HG03066 (cell line): ENCODE results near the gene PMEL.

Experiments
- ATAC-seq: cut with Tn5 transposase; IDR thresholded peaks from one replicate; pipeline ENCODE4 v1.9.1; 2021; ENCODE audit warnings: low read depth; ENCODE audit not compliant: unreplicated experiment

PMEL gene

DNA sequence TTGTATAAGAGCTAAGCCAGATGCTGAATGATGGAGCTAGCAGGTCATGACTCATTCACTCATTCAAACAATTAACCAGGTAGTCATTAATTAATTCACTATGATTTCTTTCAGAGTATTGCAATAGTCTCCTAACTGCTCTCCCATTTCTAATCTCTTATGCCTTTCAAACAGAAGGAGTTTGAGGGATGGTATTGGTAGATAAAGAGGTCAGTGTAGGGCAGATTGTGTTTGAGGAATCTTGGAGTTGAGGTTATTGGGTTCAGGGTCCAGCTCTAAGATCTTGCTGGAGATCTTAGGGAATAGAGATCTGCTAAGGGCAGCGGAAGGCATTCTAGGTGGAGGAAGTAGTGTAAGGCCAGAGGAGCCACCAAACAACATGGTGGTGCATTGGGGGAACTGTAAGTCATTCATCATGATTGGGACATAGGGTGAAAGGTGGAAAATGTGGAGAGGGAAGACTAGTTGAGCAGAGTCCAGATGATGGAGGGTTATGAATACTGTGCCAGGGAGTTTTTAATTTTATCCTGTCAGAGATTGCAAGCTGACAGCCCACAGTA is 23.2 kb downstream of the PMEL start:
- ATAC-seq, result no peak

GRCh38 chr12:55942055-55942454 is 23.8 kb downstream of the PMEL start:
- no peak for ATAC-seq

- ATAC-seq, result peak; percentile 98
Measured at GRCh38 chr12:55940065-55940732, 25.6 kb downstream of the PMEL start.

DNA sequence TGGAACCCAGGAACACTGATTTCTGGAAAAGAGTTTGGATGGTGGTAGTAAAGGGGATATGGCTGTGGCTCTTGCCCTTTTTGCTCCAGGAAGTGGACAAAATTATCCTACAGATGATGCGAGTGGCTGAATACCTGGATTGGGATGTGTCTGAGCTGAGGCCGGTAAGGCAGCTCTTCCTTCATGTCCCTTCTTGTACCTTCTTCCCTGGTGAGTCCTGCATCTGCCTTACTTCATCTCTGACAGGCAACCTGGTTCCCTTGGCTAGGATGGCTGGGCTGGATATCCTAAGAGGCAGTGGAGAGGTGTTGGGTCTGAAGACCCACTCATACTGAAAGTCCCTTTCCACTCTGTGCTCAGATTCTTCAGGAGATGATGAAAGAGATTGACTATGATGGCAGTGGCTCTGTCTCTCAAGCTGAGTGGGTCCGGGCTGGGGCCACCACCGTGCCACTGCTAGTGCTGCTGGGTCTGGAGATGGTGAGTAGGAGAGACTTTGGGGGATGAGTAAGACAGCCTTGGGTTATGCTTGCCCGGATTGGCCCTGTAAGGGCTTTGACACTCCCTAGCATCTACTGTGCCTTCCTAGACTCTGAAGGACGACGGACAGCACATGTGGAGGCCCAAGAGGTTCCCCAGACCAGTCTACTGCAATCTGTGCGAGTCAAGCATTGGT is 26.9 kb downstream of the PMEL start:
- no peak for ATAC-seq

- no peak for ATAC-seq
Measured at GRCh38 chr12:55937981-55938380, 27.9 kb downstream of the PMEL start.

DNA sequence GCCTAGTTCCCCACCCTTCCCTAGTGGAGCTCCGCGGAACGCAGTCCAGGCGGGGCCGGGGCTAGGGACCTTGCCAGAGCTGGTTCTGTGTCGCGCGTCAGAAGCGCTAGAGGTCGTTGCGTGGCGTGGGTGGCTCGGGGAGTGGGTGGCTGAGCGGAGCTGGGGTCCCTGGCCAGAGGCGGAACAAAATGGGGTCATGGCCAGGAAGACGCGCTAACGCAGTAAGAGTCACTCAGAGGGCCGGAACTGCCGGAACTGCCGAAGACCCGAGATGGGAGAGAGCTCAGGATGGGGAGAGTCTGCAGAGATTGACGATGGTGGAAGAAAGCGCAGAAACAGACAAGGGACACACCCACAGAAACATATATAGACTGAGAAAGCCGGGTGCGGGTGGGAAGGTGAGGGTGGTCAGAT is 30.1 kb downstream of the PMEL start:
- no peak for ATAC-seq

GRCh38 chr12:55934773-55935172 is 31.1 kb downstream of the PMEL start:
- no peak for ATAC-seq

- ATAC-seq, result no peak
Measured at GRCh38 chr12:55933799-55934742, 31.8 kb downstream of the PMEL start.

DNA sequence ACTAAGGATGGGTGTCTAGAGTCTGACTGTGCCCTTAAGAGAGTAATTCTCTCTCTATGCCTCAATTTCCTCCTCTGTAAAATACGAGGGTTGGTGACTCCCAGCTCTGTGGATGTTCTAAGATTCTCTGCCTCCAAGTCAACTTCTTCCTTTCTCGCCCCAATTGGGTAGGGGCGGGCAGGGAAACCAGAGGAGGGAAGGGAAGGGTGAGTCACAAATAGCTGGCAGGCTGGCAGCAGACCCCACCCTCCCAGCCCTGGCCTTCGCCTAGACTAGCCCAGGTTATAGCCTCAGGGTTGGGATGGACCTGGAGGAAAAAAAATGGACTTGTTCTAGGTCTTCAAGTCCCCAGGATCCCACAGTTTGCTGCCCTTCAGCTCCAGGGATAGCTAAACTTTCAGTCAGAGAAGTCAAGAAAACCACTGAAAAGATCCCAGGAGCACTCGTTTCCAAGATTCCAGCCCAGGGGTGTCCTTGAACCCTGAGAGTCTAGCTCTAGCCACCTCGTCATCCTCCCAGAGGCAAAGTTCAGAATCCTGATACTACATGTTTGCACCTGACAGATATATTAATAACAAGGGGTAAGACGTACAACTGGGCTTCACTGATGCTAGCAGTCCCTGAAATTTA is 32.6 kb downstream of the PMEL start:
- ATAC-seq, result no peak

- ATAC-seq, result no peak
Measured at GRCh38 chr12:55932551-55932910, 33.3 kb downstream of the PMEL start.

GRCh38 chr12:55931780-55932550 is 33.9 kb downstream of the PMEL start:
- no peak for ATAC-seq

DNA sequence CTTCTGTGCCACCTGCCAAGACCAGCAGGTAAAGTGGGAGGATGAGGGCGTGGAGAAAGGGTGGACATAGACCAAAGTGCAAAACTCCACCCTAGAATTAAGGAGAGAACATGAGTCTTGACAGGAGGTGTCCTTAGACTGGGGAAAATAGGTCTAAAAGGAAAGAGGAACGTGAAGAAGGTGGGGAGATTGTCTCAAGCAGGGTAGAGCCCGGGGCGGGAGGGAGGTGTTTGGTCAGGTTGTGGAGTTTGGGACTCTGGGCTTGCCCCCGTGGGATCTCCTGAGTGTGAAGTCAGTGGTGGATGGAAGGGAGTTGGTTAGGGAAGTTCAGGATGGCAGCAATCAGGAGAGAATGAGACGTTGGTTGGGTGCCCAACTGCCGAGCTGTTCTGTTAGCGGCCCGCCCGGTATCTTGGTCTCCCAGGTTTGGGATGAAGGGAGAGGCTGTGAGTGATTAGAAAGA is 34.5 kb downstream of the PMEL start:
- no peak for ATAC-seq

- no peak for ATAC-seq
Measured at GRCh38 chr12:55930771-55931316, 35.0 kb downstream of the PMEL start, which contains the start of gene DGKA. TSS of gene DGKA (plus strand) at chr12:55931162. CDS start at chr12:55936504, 5,342 bp downstream.

DNA sequence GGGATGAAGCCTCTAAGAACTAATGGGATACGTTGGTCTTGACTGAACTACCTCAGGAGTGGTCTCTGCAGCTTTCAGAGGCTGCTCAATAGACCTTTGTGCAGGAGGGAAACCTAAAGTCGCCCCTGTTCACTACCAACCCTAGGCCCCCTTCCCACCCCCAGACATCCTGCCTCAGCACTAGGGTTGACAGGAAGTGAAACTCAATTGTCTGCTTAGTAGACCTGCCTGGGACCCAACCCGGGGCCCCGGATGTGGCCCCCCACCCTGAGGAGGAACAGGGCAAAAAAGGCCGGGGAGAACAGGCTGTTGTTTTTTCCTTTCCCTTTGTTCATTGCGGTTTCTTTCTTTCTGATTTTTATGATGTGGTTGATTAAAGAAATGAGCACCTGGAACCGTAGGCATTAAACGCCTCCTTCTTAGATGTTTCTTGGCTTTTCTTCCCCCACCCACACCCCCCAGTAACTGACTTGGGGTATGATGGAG is 36.5 kb downstream of the PMEL start:
- ATAC-seq, result peak; percentile 35

GRCh38 chr12:55927588-55928502 is 38.0 kb downstream of the PMEL start, which contains the start of gene PYM1:
TSS of gene PYM1 (minus strand) at chr12:55927894. CDS start at chr12:55927761, 133 bp downstream.
- ATAC-seq, result peak; percentile 31

DNA sequence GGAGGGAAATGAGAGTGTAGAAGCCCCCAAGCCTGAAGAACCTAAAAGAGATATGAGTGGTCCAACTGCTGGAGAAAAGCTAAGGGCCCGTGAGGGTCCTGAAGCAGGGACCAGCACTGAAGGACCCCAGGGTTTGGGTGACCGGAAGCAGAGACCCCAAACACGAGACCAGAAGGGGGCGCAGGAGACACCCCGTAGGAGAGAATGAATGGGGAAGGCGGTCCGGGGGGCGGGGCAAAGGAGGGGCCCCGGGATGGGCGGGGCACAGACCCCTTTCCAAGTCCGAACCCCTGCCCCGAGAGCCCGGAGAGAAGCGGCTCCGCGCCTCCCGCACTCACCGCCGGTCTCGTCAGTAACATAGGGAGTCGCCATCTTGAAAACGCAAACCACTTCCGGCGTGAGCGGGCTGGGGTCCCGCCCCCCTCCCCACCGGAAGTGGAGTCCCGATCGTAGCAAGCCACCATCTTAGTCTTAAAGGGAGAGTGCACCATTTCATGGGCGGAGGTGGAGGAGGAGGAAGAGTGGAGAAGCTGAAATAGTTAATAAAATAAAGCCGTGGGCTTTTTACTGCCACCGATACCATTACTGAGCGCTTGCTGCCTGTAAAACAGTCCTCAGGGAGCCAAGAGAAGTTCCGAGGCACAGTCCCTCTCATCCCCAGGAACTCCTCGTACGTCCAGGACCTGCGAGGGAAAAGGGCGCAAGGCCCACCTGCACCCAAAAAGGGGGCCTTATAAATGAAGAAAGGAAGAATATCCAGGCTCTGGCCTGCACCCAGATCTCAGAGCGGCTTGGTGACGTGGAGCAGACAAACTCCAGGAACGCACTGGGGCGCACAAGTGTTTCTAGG is 38.9 kb downstream of the PMEL start:
- ATAC-seq, result peak; percentile 43
